Posterior cingulate gyrus (tissue), 11 donors: ENCODE results near the gene POLR2F.
"Not testable (repeated sequence)": the region's sequence is repeated elsewhere in the genome, so short reads cannot be mapped to it uniquely, and the experiment has no call there.

Source experiments
- DNase-seq, 10 donors: peaks; one replicate each; pipeline versions ENCODE4 v3.0.0 to v3.0.0-alpha.2; 2020 to 2021; ENCODE audit warnings: mixed read lengths in 3 of 10
- intact Hi-C: fragments of 100-400 bp; cut with DNase I; formaldehyde crosslinking; loops from one replicate; pipeline ENCODE4 v1.15.1; 2023

POLR2F gene

DNA sequence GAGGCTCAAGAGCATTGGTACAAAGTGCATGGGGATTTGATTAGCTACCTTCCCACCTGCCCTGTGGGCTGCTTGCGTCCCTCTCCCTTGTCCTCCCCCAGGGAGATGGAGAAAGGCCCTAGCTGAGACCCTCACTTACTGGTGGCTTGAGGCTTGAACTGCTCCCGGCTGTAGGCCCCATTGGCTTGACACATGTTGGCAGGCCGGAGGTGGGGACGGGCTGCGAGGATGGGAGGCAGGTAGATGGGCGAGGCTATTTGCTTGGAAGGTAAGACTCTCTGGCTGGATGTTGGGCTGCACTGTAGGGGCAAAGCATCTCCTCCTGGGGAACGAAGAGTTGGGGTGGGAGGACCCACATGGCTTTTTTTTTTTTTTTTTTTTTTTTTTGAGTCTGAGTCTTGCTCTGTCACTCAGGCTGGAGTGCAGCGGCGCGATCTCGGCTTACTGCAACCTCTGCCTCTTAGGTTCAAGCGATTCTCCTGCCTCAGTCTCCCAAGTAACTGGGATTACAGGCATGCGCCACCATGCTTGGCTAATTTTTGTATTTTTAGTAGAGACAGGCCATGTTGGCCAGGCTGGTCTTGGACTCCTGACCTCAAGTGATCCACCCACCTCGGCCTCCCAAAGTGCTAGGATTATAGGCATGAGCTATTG lies 6.2 kb upstream of the POLR2F start:
- intact Hi-C loops = not testable (repeated sequence)
- peak in 1 of 10 donors; percentile 56 for DNase-seq

GRCh38 chr22:37951305-37951704 lies 2.2 kb upstream of the POLR2F start:
- intact Hi-C loops = loop anchor here (10.0 kb wide), 1 partner anchor 47 kb away; the partner anchor contains the start of gene MICALL1
- no peak for DNase-seq

GRCh38 chr22:37952629-37953028 lies 870 bp upstream of the POLR2F start:
- not testable (repeated sequence) for DNase-seq
- intact Hi-C loops = loop anchor here (10.0 kb wide), 1 partner anchor 48 kb away; the partner anchor contains the start of gene MICALL1

GRCh38 chr22:37953062-37953436 lies 450 bp upstream of the POLR2F start:
- intact Hi-C loops = loop anchor here (10.0 kb wide), 1 partner anchor 48 kb away; the partner anchor contains the start of gene MICALL1
- DNase-seq = no peak

DNA sequence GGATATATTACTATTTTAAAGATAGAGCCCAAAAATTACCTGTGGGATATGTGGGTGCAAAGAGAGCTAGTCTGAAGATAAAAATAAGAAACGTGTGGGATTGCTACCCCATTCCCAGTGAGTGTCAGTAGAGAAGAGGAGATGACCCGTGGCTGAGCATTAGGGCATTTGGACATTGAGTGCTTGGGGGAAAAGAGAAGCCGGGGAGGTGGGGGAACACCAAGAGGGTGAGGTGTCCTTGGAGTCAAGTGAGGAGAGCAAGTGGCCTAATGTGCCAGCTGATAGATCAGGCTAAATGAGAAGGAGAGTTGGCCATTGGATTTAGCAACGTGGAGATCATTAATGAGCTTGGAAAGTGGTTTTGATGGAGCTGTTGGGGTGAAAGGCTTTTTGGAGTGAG lies 1.2 kb downstream of the POLR2F start:
- no peak for DNase-seq
- intact Hi-C loops = loop anchor here (10.0 kb wide), 1 partner anchor 50 kb away; the partner anchor contains the start of gene MICALL1

DNA sequence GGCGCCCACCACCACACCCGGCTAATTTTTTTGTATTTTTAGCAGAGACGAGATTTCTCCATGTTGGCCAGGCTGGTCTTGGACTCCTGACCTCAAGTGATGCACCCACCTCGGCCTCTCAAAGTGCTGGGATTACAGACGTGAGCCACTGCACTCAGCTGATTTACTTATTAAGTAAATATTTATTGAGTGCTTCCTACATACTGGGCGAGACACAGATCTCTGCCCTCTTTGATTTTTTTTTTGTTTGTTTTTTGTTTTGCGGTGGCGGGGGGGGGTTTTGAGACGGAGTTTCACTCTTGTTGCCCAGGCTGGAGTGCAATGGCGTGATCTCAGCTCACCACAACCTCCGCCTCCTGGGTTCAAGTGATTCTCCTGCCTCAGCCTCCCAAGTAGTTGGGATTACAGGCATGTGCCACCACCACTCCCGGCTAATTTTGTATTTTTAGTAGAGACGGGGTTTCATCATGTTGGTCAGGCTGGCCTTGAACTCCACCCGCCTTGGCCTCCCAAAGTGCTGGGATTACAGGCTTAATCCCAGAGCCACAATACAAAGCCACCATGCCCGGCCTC lies 2.4 kb downstream of the POLR2F start:
- intact Hi-C loops = loop anchor here (10.0 kb wide), 1 partner anchor 51 kb away; the partner anchor contains the start of gene MICALL1
- not testable (repeated sequence) for DNase-seq

DNA sequence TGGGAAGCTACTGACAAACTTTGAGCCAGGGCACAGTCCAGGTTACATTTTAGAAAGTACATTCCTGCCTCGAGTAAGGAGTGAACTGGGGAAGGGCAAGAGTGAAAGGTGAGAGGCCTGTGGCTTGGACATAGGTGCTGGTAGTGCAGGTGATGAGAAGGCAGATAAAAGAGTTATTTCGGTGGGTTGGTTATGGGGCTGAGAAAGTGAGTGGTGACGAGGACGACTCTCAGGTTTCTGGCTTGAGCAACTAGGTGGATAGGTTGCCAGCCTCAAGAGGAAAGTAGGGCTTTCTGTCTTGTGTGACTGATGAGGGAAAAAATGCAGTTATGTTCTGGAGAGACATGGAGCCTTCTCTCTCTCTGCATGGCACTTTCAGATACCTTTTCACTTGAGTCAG lies 3.7 kb downstream of the POLR2F start:
- intact Hi-C loops = loop anchor here (10.0 kb wide), 1 partner anchor 52 kb away; the partner anchor contains the start of gene MICALL1
- DNase-seq = no peak

- no peak for DNase-seq
- intact Hi-C loops = loop anchor here (10.0 kb wide), 1 partner anchor 55 kb away; the partner anchor contains the start of gene MICALL1
Observed at GRCh38 chr22:37959231-37959825, 5.8 kb downstream of the POLR2F start.

DNA sequence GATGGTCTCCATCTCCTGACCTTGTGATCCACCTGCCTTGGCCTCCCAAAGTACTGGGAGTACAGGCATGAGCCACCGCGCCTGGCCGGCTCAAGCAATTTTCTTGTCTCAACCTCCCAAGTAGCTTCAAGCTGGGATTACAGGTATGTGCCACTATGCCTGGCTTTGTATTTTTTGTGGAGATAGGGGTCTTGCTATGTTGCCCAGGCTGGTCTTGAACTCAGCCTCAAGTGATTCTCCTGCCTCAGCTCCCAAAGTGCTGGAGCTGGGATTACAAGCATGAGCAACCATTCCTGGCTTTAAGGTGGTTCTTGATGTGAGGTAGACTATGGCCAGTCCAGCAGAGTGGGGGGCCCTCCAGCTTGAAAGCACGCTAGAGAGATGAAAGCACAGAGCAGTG lies 7.6 kb downstream of the POLR2F start:
- intact Hi-C loops = loop anchor here (10.0 kb wide), 1 partner anchor 146 kb away; no protein-coding TSS in a partner anchor
- no peak for DNase-seq

GRCh38 chr22:37965940-37966664 lies 12.6 kb downstream of the POLR2F start:
- intact Hi-C loops = loop anchor here (10.0 kb wide), 1 partner anchor 151 kb away; no protein-coding TSS in a partner anchor
- no peak for DNase-seq

- intact Hi-C loops = loop anchor here (10.0 kb wide), 1 partner anchor 152 kb away; no protein-coding TSS in a partner anchor
- no peak for DNase-seq
Observed at GRCh38 chr22:37967147-37967546, 13.6 kb downstream of the POLR2F start.

- intact Hi-C loops = loop anchor here (10.0 kb wide), 1 partner anchor 153 kb away; no protein-coding TSS in a partner anchor
- DNase-seq = no peak
Observed at GRCh38 chr22:37967637-37968451, 14.3 kb downstream of the POLR2F start.

- DNase-seq = peak in 8 of 10 donors; percentile 52 to 96 (median 68)
- intact Hi-C loops = loop anchor here (10.0 kb wide), 1 partner anchor 154 kb away; no protein-coding TSS in a partner anchor
Observed at GRCh38 chr22:37968452-37969251, 15.2 kb downstream of the POLR2F start.

DNA sequence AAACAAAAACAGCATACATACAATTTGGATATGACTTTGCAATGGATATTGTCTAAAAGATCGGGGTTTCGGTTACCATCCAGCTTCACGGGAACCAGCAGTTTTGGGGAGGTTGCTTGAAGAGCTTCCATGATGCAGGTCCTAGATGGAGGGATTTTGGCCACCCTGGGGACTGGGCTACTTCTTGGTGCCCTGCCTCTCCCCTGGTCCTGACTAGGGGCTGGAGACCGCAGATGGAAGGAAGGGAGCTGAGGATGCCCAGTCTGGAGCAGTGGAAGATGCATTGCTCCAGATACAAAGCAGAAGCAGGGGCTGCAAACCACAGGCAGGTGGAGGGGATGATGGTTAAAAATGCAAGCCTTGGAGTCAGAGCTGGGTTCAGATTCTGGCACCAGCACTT lies 17.4 kb downstream of the POLR2F start:
- no peak for DNase-seq
- intact Hi-C loops = no loop called here

- no peak for DNase-seq
- intact Hi-C loops = no loop called here
Observed at GRCh38 chr22:37971475-37972434, 18.3 kb downstream of the POLR2F start.

GRCh38 chr22:37972527-37972926 lies 19.0 kb downstream of the POLR2F start:
- peak in 1 of 10 donors; percentile 81 for DNase-seq
- intact Hi-C loops = no loop called here
